ENCODE data around the gene HOXC9. TPM values are rescaled to one million over a fixed set of nuclear protein-coding genes. Genes with fewer than 3 reads are reported as not detected.

Gene HOXC9
- total RNA-seq, 1 experiment from 2014 or later: not detected

- no peaks in the 10 kb centered on the region; the same call in 1 of the 2 replicates for H3K36me3 Mint-ChIP-seq
- no peak for ATAC-seq
- peaks cover 100% of the 10 kb centered on the region for H3K27me3 Mint-ChIP-seq (ENCODE audit: low read depth)
- ChIA-PET CTCF (interaction anchor here (0.6 to 10.8 kb wide), 7 partner anchors 16 to 323 kb away, joined by 3 to 107 read pairs (median 17); partner anchors contain the start of genes COPZ1, HOXC10 and HOXC4), POLR2A (no interaction called here)
- no peak for TF ChIP-seq ATF2 (CRISPR knock-in tag; IDR thresholded peaks at IDR 0.05; ENCODE audit: borderline replicate concordance, low read depth)
- no peak for TF ChIP-seq KAT7 (CRISPR knock-in tag; IDR thresholded peaks at IDR 0.05; ENCODE audit: borderline replicate concordance)
- no peak for TF ChIP-seq CREM (CRISPR knock-in tag; IDR thresholded peaks at IDR 0.05)
- TF ChIP-seq MYBL2 (CRISPR knock-in tag; IDR thresholded peaks at IDR 0.05): no peak
- no peak for TF ChIP-seq RELA (CRISPR knock-in tag; IDR thresholded peaks at IDR 0.05; ENCODE audit: borderline replicate concordance)
- H3K4me1 Mint-ChIP-seq: peaks cover 23% of the 10 kb centered on the region
- DNase-seq (ENCODE audit: low spot score): no peak
- no peak overlapping the region for H3K27ac Mint-ChIP-seq
- H3K9me3 Mint-ChIP-seq: no peaks in the 10 kb centered on the region
- H3K4me3 Mint-ChIP-seq: no peak overlapping the region
Measured at GRCh38 chr12:54001283-54002187, 1.6 kb downstream of the HOXC9 start.

GRCh38 chr12:54002278-54002914, 2.4 kb downstream of the HOXC9 start:
- Mint-ChIP-seq H3K4me3 (no peak overlapping the region), H3K27ac (no peak overlapping the region), H3K27me3 (ENCODE audit: low read depth) (peaks cover 100% of the 10 kb centered on the region), H3K9me3 (no peaks in the 10 kb centered on the region), H3K4me1 (peaks cover 18% of the 10 kb centered on the region), H3K36me3 (no peaks in the 10 kb centered on the region; the same call in 1 of the 2 replicates)
- no peak for DNase-seq (ENCODE audit: low spot score)
- no peak for ATAC-seq
- no peak for TF ChIP-seq MYBL2 (CRISPR knock-in tag; IDR thresholded peaks at IDR 0.05)
- no peak for TF ChIP-seq E2F5 (CRISPR knock-in tag; IDR thresholded peaks at IDR 0.05)
- no peak for TF ChIP-seq TEAD1 (CRISPR knock-in tag; IDR thresholded peaks at IDR 0.05)
- TF ChIP-seq TP53 (CRISPR knock-in tag; IDR thresholded peaks at IDR 0.05): no peak
- TF ChIP-seq PREB (CRISPR knock-in tag; IDR thresholded peaks at IDR 0.05; ENCODE audit: borderline replicate concordance): no peak
- TF ChIP-seq JUN (CRISPR knock-in tag; IDR thresholded peaks at IDR 0.05): no peak
- TF ChIP-seq HMGA2 (CRISPR knock-in tag; IDR thresholded peaks at IDR 0.05): no peak
- TF ChIP-seq IRF1 (CRISPR knock-in tag; IDR thresholded peaks at IDR 0.05): no peak
- TF ChIP-seq SP1 (CRISPR knock-in tag; conservative IDR thresholded peaks at IDR 0.05): no peak
- no peak for TF ChIP-seq TCF7 (CRISPR knock-in tag; IDR thresholded peaks at IDR 0.05; ENCODE audit: low read depth)
- no peak for TF ChIP-seq E2F4 (CRISPR knock-in tag; IDR thresholded peaks at IDR 0.05; ENCODE audit: borderline replicate concordance, low read depth)
- TF ChIP-seq ELF4 (CRISPR knock-in tag; IDR thresholded peaks at IDR 0.05; ENCODE audit: low read depth): no peak
- no peak for TF ChIP-seq ZNF396 (CRISPR knock-in tag; IDR thresholded peaks at IDR 0.05; ENCODE audit: borderline replicate concordance)
- TF ChIP-seq CTCF (IDR thresholded peaks at IDR 0.05): no peak
- TF ChIP-seq CBFB (CRISPR knock-in tag; IDR thresholded peaks at IDR 0.05; ENCODE audit: low read depth): no peak
- no peak for TF ChIP-seq ZNF416 (CRISPR knock-in tag; IDR thresholded peaks at IDR 0.05)
- no peak for TF ChIP-seq FOXP1 (CRISPR knock-in tag; IDR thresholded peaks at IDR 0.05; ENCODE audit: borderline replicate concordance)
- TF ChIP-seq ATF1 (CRISPR knock-in tag; IDR thresholded peaks at IDR 0.05): no peak
- ChIA-PET CTCF (interaction anchor here (1.6 to 10.8 kb wide), 3 partner anchors 17 to 205 kb away, joined by 4 to 107 read pairs (median 43); partner anchors contain the start of gene HOXC10), POLR2A (no interaction called here)

All from WTC11 (cell line).